Transverse colon (tissue), 3 donors: ENCODE results near the gene AKAP5.

Experiments used
- EP300 ChIP-seq: sonication (generic); formaldehyde crosslinking; IDR thresholded peaks from one replicate; pipeline ENCODE4 v1.6.1; 2017; ENCODE audit warnings: antibody characterized with exemption, low read depth
- TF ChIP-seq, protein P1 (sequence below), 5 experiments: fragments of 200-600 bp in 3 of 5; fragments of 450-650 bp in 2 of 5; sonication (generic) in 3 of 5; IDR thresholded peaks; 1 replicate in 2 of 5; 2 replicates in 3 of 5; pipeline ENCODE4 v1.5.1; 2016 to 2017; ENCODE audit warnings: antibody characterized with exemption in 5 of 5, inconsistent platforms in 3 of 5, mild to moderate bottlenecking in 2 of 5, moderate library complexity in 1 of 5

DNA sequence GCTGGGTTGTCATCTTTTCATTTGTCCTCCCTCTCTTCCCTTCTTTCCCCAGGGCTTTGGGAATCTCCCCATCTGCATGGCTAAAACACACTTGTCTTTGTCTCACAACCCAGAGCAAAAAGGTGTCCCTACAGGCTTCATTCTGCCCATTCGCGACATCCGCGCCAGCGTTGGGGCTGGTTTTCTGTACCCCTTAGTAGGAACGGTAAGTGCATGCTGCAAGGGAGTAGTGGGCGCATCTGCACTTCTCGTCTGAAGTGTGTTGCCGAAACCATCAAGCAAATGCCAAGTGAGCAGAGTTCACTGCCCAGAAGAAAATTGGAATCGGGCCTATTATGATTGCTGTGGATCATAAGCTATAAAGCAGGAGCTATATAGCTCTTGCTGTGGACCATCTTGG is 10.6 kb upstream of the AKAP5 start:
- TF ChIP-seq, protein P1, sequence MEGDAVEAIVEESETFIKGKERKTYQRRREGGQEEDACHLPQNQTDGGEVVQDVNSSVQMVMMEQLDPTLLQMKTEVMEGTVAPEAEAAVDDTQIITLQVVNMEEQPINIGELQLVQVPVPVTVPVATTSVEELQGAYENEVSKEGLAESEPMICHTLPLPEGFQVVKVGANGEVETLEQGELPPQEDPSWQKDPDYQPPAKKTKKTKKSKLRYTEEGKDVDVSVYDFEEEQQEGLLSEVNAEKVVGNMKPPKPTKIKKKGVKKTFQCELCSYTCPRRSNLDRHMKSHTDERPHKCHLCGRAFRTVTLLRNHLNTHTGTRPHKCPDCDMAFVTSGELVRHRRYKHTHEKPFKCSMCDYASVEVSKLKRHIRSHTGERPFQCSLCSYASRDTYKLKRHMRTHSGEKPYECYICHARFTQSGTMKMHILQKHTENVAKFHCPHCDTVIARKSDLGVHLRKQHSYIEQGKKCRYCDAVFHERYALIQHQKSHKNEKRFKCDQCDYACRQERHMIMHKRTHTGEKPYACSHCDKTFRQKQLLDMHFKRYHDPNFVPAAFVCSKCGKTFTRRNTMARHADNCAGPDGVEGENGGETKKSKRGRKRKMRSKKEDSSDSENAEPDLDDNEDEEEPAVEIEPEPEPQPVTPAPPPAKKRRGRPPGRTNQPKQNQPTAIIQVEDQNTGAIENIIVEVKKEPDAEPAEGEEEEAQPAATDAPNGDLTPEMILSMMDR (IDR thresholded peaks at IDR 0.05): no peak
- TF ChIP-seq EP300: no peak
